Neural crest cell (in vitro differentiated cells): ENCODE results near the gene RPS21. TPM values are rescaled to one million over a fixed set of nuclear protein-coding genes. Genes with fewer than 3 reads are reported as not detected.
A peak's percentile ranks its signal among the peaks of the same experiment; 100 is the strongest.

Experiments
- DNase-seq: peaks from one replicate; pipeline ENCODE4 v3.0.0; 2021; ENCODE audit warnings: low read depth, mixed read lengths, low spot score
- H3K27ac Mint-ChIP-seq: one replicate; pipeline ENCODE4 v1.8.0; 2021; ENCODE audit warnings: mild to moderate bottlenecking, mixed read lengths; ENCODE audit not compliant: unreplicated experiment
- H3K27me3 Mint-ChIP-seq: 2 replicates; pipeline ENCODE4 v1.8.0; 2021; ENCODE audit warnings: low read depth, mild to moderate bottlenecking, mixed read lengths
- H3K36me3 Mint-ChIP-seq: 2 replicates; pipeline ENCODE4 v1.8.0; 2021; ENCODE audit warnings: low read depth, mild to moderate bottlenecking, mixed read lengths
- H3K4me1 Mint-ChIP-seq: 2 replicates; pipeline ENCODE4 v1.8.0; 2021; ENCODE audit warnings: mixed read lengths
- H3K4me3 Mint-ChIP-seq: one replicate; pipeline ENCODE4 v1.8.0; 2021; ENCODE audit warnings: mild to moderate bottlenecking, mixed read lengths
- H3K9me3 Mint-ChIP-seq: 2 replicates; pipeline ENCODE4 v1.8.0; 2021; ENCODE audit warnings: mixed read lengths
- CTCF ChIP-seq: fragments of 200-600 bp; sonication (generic); conservative IDR thresholded peaks from 2 replicates; pipeline ENCODE4 v1.5.0; 2021; ENCODE audit warnings: antibody characterized with exemption, mild to moderate bottlenecking
- total RNA-seq: library from RNA; stranded (reverse); gene quantifications from 2 replicates; pipeline ENCODE4 v1.2.1, GENCODE V29; 2021

The RPS21 gene
- total RNA-seq, 1 donor from 2014 or later: 1,312 TPM

GRCh38 chr20:62409931-62410745 is 23.2 kb downstream of the RPS21 start:
- TF ChIP-seq CTCF: peak; percentile 68
- H3K27ac Mint-ChIP-seq: no peak overlapping the region
- H3K4me3 Mint-ChIP-seq: peak overlapping the region; percentile 71
- H3K9me3 Mint-ChIP-seq: no peaks in the 10 kb centered on the region
- DNase-seq: peak; percentile 65
- no peaks in the 10 kb centered on the region for H3K36me3 Mint-ChIP-seq
- peaks cover 10% of the 10 kb centered on the region for H3K4me1 Mint-ChIP-seq
- H3K27me3 Mint-ChIP-seq: peaks cover 5% of the 10 kb centered on the region

GRCh38 chr20:62410746-62411478 is 24.0 kb downstream of the RPS21 start:
- no peaks in the 10 kb centered on the region for H3K9me3 Mint-ChIP-seq
- no peak for TF ChIP-seq CTCF
- H3K4me1 Mint-ChIP-seq: peaks cover 4% of the 10 kb centered on the region
- no peaks in the 10 kb centered on the region for H3K36me3 Mint-ChIP-seq
- peaks cover 5% of the 10 kb centered on the region for H3K27me3 Mint-ChIP-seq
- H3K27ac Mint-ChIP-seq: no peak overlapping the region
- DNase-seq: no peak
- H3K4me3 Mint-ChIP-seq: no peak overlapping the region

- DNase-seq: no peak
- Mint-ChIP-seq H3K36me3 (no peaks in the 10 kb centered on the region), H3K27ac (no peak overlapping the region), H3K4me3 (no peak overlapping the region), H3K27me3 (peaks cover 5% of the 10 kb centered on the region), H3K9me3 (no peaks in the 10 kb centered on the region), H3K4me1 (no peaks in the 10 kb centered on the region)
- no peak for TF ChIP-seq CTCF
Measured at GRCh38 chr20:62411479-62412193, 24.7 kb downstream of the RPS21 start.

GRCh38 chr20:62412194-62413024 is 25.5 kb downstream of the RPS21 start:
- DNase-seq: no peak
- H3K36me3 Mint-ChIP-seq: no peaks in the 10 kb centered on the region
- peaks cover 5% of the 10 kb centered on the region for H3K27me3 Mint-ChIP-seq
- H3K4me3 Mint-ChIP-seq: no peak overlapping the region
- H3K27ac Mint-ChIP-seq: no peak overlapping the region
- no peak for TF ChIP-seq CTCF
- H3K9me3 Mint-ChIP-seq: no peaks in the 10 kb centered on the region
- no peaks in the 10 kb centered on the region for H3K4me1 Mint-ChIP-seq
